ENCODE data around the gene CYFIP1. TPM values are rescaled to one million over a fixed set of nuclear protein-coding genes. Genes with fewer than 3 reads are reported as not detected.

CYFIP1 gene
- total RNA-seq, 1 experiment from 2014 or later, result 143 TPM

GRCh38 chr15:22931784-22932536 is 48.2 kb downstream of the CYFIP1 start:
- no peaks in the 10 kb centered on the region for H3K27me3 ChIP-seq (ENCODE audit: insufficient read depth, low read length)
- H3K4me3 ChIP-seq (replicated peaks in 1 of 2; ENCODE audit: low read depth in 1 of 2, low read length in 2 of 2), result no peak overlapping the region
- TF ChIP-seq ZNF274 (IDR thresholded peaks at IDR 0.05; ENCODE audit: low read depth, low read length) (no peak), SRF (IDR thresholded peaks at IDR 0.05; ENCODE audit: low read depth) (no peak), SP1 (IDR thresholded peaks at IDR 0.05; ENCODE audit: low read depth) (no peak), POLR2A (IDR thresholded peaks at IDR 0.05; ENCODE audit: borderline replicate concordance, extremely low read depth, insufficient read depth, insufficient read length) (no peak), ZBTB33 (IDR thresholded peaks at IDR 0.05; ENCODE audit: extremely low read depth, insufficient replicate concordance, low read length) (no peak), EZH2 (IDR thresholded peaks at IDR 0.05) (no peak), CTCF (IDR thresholded peaks at IDR 0.05 in 2 of 3, conservative IDR thresholded peaks at IDR 0.05 in 1 of 3; ENCODE audit: borderline replicate concordance in 1 of 3, insufficient read depth in 1 of 3, low read depth in 2 of 3, low read length in 2 of 3) (no peak), CBX3 (IDR thresholded peaks at IDR 0.05; ENCODE audit: low read depth) (no peak), SIN3A (IDR thresholded peaks at IDR 0.05; ENCODE audit: low read depth) (no peak), YY1 (IDR thresholded peaks at IDR 0.05; ENCODE audit: extremely low read depth, insufficient replicate concordance, low read depth, low read length) (no peak), ZFX (IDR thresholded peaks at IDR 0.05) (no peak), RAD21 (IDR thresholded peaks at IDR 0.05; ENCODE audit: low read depth) (no peak), EGR1 (IDR thresholded peaks at IDR 0.05; ENCODE audit: low read depth) (no peak), FOSL1 (IDR thresholded peaks at IDR 0.05; ENCODE audit: low read depth) (no peak)
- POLR2A ChIA-PET, result no interaction called here
- no peak overlapping the region for H3K4me2 ChIP-seq (ENCODE audit: low read length)
- CTCF ChIA-PET, result no interaction called here
- peaks cover 18 to 39% of the 10 kb centered on the region in 2 experiments; a peak in 3 of 4 replicates for H3K36me3 ChIP-seq (ENCODE audit: control insufficient read depth in 1 of 2, insufficient read depth in 2 of 2, low read length in 2 of 2)
- ATAC-seq, result no peak
- BruUV-seq (replicated peaks), result no TSS peak
- intact Hi-C loops (cut with micrococcal nuclease), result no loop called here
- H3K9me3 ChIP-seq (ENCODE audit: control insufficient read depth in 1 of 2, insufficient read depth in 1 of 2, low read depth in 1 of 2, low read length in 2 of 2), result no peaks in the 10 kb centered on the region
- no peaks in the 10 kb centered on the region for H3K4me1 ChIP-seq (ENCODE audit: control insufficient read depth in 1 of 2, insufficient read depth in 2 of 2, low read length in 2 of 2)
- no peak overlapping the region for H3K27ac ChIP-seq (ENCODE audit: low read depth, low read length)
- RAD21 ChIA-PET (ENCODE audit: low non-redundant PET in 1 of 2, low total read pairs in 2 of 2, uncharacterized antibody in 2 of 2, unreplicated experiment in 2 of 2), result no interaction called here
- no peak for DNase-seq (ENCODE audit: low read depth, low spot score)
- H4K20me1 ChIP-seq (ENCODE audit: insufficient read depth), result no peaks in the 10 kb centered on the region
- H2AFZ ChIP-seq (ENCODE audit: low read depth, low read length, poor library complexity, severe bottlenecking), result no peak overlapping the region
- H3K79me2 ChIP-seq (ENCODE audit: insufficient read depth, low read length), result peaks cover 15% of the 10 kb centered on the region; the same call in 1 of the 2 replicates
- no peaks in the 10 kb centered on the region for H3K9me2 ChIP-seq (ENCODE audit: insufficient read depth)
- H3K9ac ChIP-seq (ENCODE audit: low read length), result no peak overlapping the region

All from HCT116 (cell line).